Fibroblast of peridontal ligament (primary cell): Measurements from ENCODE around the gene DYRK2.

Experiments used
- DNase-seq: peaks from one replicate; pipeline ENCODE4 v3.0.0-alpha.2; 2010; ENCODE audit errors: extremely low read depth

The DYRK2 gene

DNA sequence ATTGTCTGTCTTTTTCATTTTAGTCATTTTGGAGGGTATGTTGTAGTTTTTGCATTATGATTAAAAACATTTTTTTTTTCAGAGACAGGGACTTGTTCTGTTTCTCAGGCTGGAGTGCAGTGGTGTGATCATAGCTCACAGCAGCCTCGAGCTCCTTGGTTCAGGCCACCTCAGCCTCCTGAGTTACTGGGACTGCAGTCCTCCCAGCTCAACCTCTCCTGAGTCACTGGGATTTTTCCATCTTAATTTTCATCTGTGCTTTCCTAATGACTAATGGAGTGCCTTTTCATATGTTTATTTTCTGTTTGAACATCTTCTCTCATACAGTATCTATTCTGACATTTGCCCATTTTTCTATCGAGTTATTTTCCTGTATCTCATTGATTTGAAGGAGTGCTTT, 52.6 kb downstream of the DYRK2 start:
- DNase-seq = no peak

DNA sequence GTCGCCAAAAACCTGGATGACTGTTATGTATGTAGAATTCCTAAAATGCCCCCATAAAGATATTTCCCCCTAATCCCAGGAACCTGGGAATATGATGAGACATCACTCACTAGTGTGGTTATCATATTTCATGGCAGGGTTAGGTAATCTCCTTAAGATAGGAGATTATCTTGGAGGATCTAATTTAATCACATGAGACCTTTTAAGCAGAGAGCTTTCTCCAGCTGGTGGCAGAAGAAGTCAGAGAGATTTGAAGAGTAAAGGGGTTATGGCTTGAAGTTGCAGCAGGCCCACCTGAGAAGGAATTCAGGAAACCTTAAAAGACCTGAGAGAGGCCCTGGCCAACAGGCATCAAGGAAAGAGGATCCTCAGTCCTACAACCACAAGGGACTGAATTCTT, 53.6 kb downstream of the DYRK2 start:
- no peak for DNase-seq

GRCh38 chr12:67704071-67704470, 55.5 kb downstream of the DYRK2 start:
- DNase-seq = no peak

DNA sequence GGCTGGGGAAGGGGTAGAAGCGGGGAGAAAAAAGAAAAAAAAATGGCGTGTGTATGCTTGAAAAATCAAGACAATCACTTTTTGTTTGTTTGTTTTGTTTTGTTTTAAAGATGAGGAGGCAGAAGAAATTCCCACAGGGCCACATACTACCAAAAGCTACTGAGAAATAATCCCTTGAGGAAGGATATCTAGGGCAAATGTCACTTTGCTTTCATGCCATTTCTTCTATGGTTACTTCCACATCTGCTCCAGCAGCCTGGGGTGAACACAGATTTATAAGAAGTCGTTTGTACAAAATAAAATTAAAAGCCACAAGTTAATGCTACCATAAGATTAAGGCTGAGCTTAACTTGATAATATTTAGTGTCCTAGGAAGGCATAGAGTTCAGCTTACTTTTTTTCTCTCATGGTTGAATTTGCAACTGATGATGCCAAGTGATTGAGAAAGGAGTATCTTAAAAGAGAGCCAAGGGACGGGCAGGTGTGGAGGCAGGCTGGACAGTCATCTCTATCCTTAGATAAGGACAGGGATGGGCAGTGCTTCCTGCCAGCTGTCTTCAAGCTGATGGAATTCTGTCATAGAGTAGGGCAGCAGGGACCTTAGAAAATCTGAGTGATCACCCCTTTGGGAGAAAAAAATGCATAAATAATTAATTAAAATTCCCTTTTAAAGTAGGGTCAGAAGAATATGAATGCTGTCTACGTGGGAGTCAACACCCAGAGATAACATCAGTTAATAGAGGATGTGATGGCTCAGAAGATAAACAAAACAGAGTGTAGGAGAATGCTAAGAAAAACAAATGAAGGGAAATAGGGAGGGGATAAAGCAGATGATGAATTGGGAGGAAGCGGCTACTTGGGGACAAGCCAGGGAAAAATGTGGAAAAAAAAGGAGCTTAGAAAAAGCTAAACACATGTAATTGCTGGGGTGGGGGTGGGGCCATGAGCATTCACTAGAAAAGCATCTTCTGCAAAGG, 57.1 kb downstream of the DYRK2 start:
- peak; percentile 59 for DNase-seq

GRCh38 chr12:67709367-67709954, 60.9 kb downstream of the DYRK2 start:
- no peak for DNase-seq

DNA sequence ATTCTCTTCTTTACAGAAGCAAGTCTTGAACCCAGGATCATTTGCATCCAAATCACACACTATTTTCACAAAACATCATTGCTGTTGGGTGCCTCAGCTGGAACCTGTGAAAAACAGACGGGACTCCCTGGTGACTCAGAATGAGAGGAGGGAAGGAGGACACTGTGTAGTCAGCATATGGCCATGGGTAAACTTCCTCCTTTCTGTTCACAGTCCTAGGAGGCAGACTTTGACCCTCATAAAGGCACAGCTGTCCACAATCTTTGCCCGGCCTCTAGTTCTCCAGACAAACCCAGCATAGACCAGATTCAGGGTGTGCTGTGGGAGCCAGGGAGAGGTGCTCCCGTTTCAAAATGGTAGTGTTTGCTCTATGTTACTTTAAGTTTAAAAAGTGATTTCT, 62.0 kb downstream of the DYRK2 start:
- DNase-seq = no peak

- no peak for DNase-seq
These were observed 63.5 kb downstream of the DYRK2 start for GRCh38 chr12:67712011-67712410.

- no peak for DNase-seq
These were observed 66.1 kb downstream of the DYRK2 start for GRCh38 chr12:67714648-67715047.
